ENCODE results near the gene FLAD1.

DNA sequence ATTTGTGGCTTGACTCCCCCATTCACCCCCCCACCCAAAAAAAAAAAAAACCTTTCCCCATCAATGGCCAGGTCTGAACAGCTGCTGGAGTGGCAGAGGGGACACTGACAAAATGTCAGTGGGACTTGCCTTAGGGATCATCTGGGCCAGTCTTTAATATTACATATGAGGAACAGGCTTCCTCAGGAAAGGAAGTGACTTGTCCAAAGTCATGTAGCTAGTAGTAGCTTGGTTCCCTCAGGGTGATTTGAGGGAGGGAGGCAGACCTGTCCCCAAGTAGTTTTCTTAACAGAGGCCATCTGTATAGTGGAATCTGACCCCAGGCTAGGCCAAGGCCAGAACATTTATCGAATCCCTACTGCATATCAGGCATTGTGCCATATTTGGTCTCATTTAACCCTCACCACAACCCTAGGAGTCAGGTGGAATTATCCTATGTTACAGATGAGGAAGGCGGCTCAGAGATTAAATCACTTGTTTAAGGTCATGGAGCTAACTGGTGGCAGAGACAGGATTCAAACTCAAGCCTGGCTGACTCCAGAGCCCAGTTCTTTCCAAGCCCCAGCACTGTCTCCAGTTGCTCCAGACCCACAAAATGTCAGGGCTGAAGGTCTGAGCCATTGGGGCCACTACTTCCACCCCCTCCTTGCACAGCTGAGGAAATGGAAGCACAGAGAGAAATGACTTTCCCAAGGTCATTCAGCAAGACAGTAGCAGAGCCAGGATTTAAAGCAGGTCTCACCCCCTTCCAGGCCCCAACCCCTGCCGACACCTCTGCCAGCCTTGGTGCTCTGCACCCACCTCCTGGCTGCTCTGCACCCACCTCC is 29.8 kb downstream of the FLAD1 start:
- TF ChIP-seq POLR2A (IDR thresholded peaks at IDR 0.05) = no peak
- no peak for TF ChIP-seq CTCF (IDR thresholded peaks at IDR 0.05)
- TF ChIP-seq EP300 (IDR thresholded peaks at IDR 0.05) = no peak

Measured in ovary (tissue), 3 donors.